ENCODE measurements around the gene C1orf198. TPM values are rescaled to one million over a fixed set of nuclear protein-coding genes. Genes with fewer than 3 reads are reported as not detected.

C1orf198 gene
- total RNA-seq, 3 donors from 2014 or later, result 63.6 to 138 (median 124) TPM

DNA sequence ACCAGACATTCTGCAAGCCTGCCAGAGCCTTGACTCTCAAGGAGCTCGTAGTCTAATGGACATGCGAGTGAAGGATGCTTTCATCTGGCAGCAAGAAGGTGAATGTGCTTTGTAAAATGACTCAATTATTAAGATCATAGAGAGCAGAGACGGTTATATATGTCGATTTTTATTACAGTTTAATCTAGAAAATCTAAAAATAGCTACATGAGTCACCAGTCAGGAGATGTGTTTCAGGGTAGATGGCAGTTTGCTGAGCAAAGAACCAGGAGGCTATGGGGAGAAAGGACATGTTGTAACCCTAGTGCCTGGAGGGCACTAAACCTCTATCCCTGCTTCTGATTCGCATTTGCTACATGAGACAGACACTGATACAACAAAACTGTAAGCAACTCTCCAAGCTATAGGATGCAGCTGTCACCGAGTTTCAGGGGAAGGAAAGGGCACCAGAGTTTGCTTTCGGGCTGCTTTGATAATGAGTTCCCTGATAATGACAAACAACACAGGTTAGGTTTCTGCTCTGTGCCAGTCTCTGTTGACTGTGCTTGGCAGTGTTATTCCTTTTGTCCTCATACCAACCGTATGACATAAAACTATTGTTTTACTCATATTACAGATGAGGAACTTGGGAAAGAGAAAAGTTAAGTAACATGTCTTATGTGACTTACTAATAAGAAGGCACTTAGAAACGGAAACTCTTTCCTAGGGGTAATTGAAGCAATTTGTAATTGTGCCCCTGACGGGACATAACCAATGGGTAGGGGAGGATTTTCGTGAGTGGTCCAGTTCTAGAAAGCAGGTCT, 43.2 kb downstream of the C1orf198 start:
- H3K27ac ChIP-seq, result peak overlapping the region; percentile 90 to 91
- peaks cover 8 to 12% of the 10 kb centered on the region in 2 donors for H3K4me1 ChIP-seq
- no peaks in the 10 kb centered on the region for H3K36me3 ChIP-seq
- H3K9me3 ChIP-seq, result no peaks in the 10 kb centered on the region
- intact Hi-C loops (cut with DNase I; ENCODE audit: low total_unique reads), result no loop called here
- DNase-seq (ENCODE audit: low spot score in 2 of 2), result peak in 1 of 2 donors; percentile 58
- TF ChIP-seq POLR2A (IDR thresholded peaks at IDR 0.05), result no peak
- peak in 1 of 3 donors; percentile 62 for TF ChIP-seq POLR2AphosphoS5 (IDR thresholded peaks at IDR 0.05)
- H3K4me3 ChIP-seq, result no peak overlapping the region
- no peaks in the 10 kb centered on the region for H3K27me3 ChIP-seq

DNA sequence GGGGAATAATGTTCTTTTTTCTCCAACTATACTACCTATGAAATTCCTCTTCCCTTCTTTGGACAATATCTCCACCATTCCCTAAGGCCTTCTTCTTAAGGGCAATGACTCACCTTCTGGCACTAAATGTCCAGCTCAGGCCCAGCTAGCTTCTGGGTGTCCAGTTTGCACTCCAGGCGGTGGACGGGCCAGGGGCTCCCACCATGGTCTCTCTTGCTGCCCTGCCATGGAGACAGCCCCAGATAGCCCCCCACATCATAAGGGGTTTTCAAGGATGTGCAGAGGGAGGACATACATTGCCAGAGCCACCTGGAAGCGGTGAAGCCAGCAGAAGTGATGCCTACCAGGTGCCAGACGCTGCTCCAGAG, 43.8 kb downstream of the C1orf198 start:
- H3K4me3 ChIP-seq, result no peak overlapping the region
- H3K9me3 ChIP-seq, result no peaks in the 10 kb centered on the region
- H3K27me3 ChIP-seq, result no peaks in the 10 kb centered on the region
- intact Hi-C loops (cut with DNase I; ENCODE audit: low total_unique reads), result no loop called here
- no peaks in the 10 kb centered on the region for H3K36me3 ChIP-seq
- no peak for DNase-seq (ENCODE audit: low spot score in 2 of 2)
- peaks cover 8 to 12% of the 10 kb centered on the region in 2 donors for H3K4me1 ChIP-seq
- peak overlapping the region; percentile 90 to 91 for H3K27ac ChIP-seq
- no peak for TF ChIP-seq POLR2AphosphoS5 (IDR thresholded peaks at IDR 0.05)
- TF ChIP-seq POLR2A (IDR thresholded peaks at IDR 0.05), result no peak
- TF ChIP-seq, protein P1, sequence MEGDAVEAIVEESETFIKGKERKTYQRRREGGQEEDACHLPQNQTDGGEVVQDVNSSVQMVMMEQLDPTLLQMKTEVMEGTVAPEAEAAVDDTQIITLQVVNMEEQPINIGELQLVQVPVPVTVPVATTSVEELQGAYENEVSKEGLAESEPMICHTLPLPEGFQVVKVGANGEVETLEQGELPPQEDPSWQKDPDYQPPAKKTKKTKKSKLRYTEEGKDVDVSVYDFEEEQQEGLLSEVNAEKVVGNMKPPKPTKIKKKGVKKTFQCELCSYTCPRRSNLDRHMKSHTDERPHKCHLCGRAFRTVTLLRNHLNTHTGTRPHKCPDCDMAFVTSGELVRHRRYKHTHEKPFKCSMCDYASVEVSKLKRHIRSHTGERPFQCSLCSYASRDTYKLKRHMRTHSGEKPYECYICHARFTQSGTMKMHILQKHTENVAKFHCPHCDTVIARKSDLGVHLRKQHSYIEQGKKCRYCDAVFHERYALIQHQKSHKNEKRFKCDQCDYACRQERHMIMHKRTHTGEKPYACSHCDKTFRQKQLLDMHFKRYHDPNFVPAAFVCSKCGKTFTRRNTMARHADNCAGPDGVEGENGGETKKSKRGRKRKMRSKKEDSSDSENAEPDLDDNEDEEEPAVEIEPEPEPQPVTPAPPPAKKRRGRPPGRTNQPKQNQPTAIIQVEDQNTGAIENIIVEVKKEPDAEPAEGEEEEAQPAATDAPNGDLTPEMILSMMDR (IDR thresholded peaks at IDR 0.05), result no peak

DNA sequence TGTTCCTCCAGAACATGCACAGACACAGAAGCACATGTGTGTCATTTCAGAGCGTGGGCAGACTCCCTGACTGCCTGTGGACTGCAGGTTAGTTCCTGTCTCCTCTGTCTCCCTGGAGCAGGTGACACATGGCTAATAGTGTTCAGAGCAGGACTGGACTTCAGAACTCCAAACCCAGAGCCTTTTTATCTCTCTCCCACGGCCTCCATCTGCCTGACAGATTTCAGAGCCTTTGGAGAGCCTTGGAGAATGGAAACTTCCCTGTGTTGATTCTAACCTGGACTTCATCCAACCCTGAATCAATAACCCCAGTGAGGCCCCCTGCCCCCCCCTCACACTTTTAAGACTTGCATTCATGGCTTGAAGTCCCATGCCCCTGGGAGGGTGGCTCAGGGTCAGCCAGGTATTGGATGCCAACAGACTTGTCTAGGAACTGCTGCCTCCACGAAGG, 44.4 kb downstream of the C1orf198 start:
- Histone ChIP-seq H3K27me3 (no peaks in the 10 kb centered on the region), H3K9me3 (no peaks in the 10 kb centered on the region), H3K27ac (peak overlapping the region; percentile 90 to 91), H3K4me1 (peaks cover 8 to 12% of the 10 kb centered on the region in 2 donors), H3K36me3 (no peaks in the 10 kb centered on the region), H3K4me3 (no peak overlapping the region)
- TF ChIP-seq POLR2A (IDR thresholded peaks at IDR 0.05), result no peak
- no peak for TF ChIP-seq POLR2AphosphoS5 (IDR thresholded peaks at IDR 0.05)
- TF ChIP-seq, protein P1 (IDR thresholded peaks at IDR 0.05), result no peak
- intact Hi-C loops (cut with DNase I; ENCODE audit: low total_unique reads), result no loop called here
- no peak for DNase-seq (ENCODE audit: low spot score in 2 of 2)

DNA sequence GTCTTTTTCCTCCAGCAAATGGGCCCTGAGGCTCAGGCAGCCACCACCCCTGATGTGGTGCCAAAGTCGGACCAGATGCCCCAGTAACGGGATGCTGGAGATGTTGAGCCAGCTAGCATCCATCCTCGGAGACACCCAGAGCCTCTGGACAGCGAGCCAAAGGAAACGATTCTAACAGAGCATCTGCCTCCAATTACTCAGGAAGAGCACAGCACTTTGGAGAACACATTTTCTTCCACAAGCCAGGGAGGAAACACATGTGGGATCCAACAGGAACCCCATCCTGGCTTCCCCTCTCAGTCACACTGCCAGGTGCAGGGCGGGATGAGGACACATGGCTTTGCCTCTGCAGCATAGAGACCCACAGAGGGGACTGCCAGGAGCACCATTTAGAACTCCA, 44.9 kb downstream of the C1orf198 start:
- intact Hi-C loops (cut with DNase I; ENCODE audit: low total_unique reads), result no loop called here
- TF ChIP-seq, protein P1 (IDR thresholded peaks at IDR 0.05), result no peak
- no peak for TF ChIP-seq POLR2A (IDR thresholded peaks at IDR 0.05)
- no peak for TF ChIP-seq POLR2AphosphoS5 (IDR thresholded peaks at IDR 0.05)
- no peaks in the 10 kb centered on the region for H3K9me3 ChIP-seq
- H3K4me3 ChIP-seq, result no peak overlapping the region
- H3K27me3 ChIP-seq, result no peaks in the 10 kb centered on the region
- peak overlapping the region; percentile 90 to 91 for H3K27ac ChIP-seq
- H3K36me3 ChIP-seq, result no peaks in the 10 kb centered on the region
- DNase-seq (ENCODE audit: low spot score in 2 of 2), result no peak
- peaks cover 8 to 12% of the 10 kb centered on the region in 2 donors for H3K4me1 ChIP-seq

DNA sequence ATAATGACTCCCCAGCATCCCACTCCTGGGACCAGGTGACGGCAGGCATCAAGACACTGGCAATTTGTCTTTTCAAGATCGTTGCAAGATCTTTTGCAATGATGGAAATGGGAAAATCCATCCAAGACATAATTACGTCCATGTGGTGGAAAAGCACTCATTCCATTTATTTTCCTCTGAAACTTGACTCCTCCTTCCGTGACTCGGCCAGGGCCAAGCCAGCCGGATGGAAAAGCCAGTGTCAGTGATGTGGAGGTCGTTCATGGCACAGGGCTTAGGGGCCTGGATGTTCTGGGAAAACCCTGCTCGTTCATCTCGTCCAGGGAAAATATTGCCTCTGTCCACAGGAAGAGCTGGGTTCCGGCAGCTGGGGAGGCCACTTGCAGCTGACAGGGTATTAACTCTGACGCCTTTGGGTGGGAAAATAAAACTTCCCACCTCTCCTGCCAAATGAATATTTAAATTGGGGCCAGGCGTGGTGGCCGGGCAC, 46.2 kb downstream of the C1orf198 start:
- DNase-seq (ENCODE audit: low spot score in 2 of 2), result no peak
- intact Hi-C loops (cut with DNase I; ENCODE audit: low total_unique reads), result no loop called here
- TF ChIP-seq POLR2AphosphoS5 (IDR thresholded peaks at IDR 0.05) (peak in 2 of 3 donors; percentile 13 to 80), POLR2A (IDR thresholded peaks at IDR 0.05) (no peak)
- TF ChIP-seq, protein P1 (IDR thresholded peaks at IDR 0.05), result no peak
- H3K4me3 ChIP-seq, result no peak overlapping the region
- H3K9me3 ChIP-seq, result no peaks in the 10 kb centered on the region
- H3K27ac ChIP-seq, result peak overlapping the region; percentile 90 to 91
- no peaks in the 10 kb centered on the region for H3K36me3 ChIP-seq
- H3K4me1 ChIP-seq, result peaks cover 8 to 9% of the 10 kb centered on the region in 2 donors
- no peaks in the 10 kb centered on the region for H3K27me3 ChIP-seq

Measured in breast epithelium (tissue), 4 donors.